Measurements from ENCODE around the gene TRAPPC14.

The TRAPPC14 gene

DNA sequence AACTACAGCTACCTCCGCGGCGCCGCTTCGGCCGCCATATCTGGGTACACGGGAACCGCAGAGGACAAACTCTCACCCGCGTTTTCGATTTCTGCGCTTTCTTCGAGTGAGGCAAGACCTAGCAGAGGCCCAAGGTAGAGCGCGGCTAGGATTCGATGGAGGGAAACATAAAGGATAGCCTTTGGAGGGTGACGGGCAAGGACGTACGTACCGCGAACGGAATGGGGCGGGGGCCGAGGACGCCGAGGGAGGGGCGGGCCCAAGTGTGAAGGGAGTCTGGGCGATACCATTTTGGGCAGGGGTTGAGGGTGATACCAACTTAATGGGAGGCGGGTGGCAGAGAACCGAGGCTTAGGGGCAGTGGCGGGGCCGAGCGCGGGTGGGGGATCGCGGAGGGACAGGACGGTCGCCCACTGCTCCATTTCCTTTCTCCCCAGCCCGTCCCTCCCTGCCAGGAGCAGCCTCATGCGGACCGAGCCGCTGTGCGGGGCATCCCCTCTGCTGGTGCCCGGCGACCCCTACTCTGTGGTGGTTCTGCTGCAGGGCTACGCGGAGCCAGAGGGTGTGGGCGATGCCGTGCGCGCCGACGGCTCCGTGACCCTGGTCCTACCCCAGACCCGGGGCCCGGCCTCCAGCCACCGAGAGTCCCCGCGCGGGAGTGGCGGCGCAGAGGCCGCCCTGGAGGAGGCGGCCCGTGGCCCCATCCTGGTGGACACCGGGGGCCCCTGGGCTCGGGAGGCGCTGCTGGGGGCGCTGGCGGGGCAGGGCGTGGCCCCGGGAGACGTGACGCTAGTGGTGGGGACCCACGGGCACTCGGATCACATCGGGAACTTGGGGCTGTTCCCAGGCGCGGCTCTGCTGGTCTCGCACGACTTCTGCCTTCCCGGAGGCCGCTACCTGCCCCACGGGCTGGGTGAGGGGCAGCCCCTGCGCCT is 31.3 kb downstream of the TRAPPC14 start, which contains the start of gene MBLAC1:
TSS of gene MBLAC1 (plus strand) at position 37 of the 935 bp plus-strand sequence. CDS start at position 466, 429 bp downstream.
- peak within 1 kb of the TSS; percentile 83 for H3K4me2 ChIP-seq
- no peak within 1 kb of the TSS for H3K4me3 ChIP-seq (IDR thresholded peaks at IDR 0.05; ENCODE audit: insufficient read depth, low read depth, low read length)
- TF ChIP-seq, protein P1, sequence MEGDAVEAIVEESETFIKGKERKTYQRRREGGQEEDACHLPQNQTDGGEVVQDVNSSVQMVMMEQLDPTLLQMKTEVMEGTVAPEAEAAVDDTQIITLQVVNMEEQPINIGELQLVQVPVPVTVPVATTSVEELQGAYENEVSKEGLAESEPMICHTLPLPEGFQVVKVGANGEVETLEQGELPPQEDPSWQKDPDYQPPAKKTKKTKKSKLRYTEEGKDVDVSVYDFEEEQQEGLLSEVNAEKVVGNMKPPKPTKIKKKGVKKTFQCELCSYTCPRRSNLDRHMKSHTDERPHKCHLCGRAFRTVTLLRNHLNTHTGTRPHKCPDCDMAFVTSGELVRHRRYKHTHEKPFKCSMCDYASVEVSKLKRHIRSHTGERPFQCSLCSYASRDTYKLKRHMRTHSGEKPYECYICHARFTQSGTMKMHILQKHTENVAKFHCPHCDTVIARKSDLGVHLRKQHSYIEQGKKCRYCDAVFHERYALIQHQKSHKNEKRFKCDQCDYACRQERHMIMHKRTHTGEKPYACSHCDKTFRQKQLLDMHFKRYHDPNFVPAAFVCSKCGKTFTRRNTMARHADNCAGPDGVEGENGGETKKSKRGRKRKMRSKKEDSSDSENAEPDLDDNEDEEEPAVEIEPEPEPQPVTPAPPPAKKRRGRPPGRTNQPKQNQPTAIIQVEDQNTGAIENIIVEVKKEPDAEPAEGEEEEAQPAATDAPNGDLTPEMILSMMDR (conservative IDR thresholded peaks at IDR 0.05; ENCODE audit: low read depth, low read length), result no peak
- H3K4me1 ChIP-seq (ENCODE audit: low read depth, poor library complexity, severe bottlenecking), result peaks cover 46% of the 10 kb centered on the region
- H3K36me3 ChIP-seq (ENCODE audit: insufficient read depth), result no peaks in the 10 kb centered on the region
- H2AFZ ChIP-seq (ENCODE audit: low read depth), result peak within 1 kb of the TSS; percentile 91
- peak within 1 kb of the TSS; percentile 79 for H3K9ac ChIP-seq
- 0 out of 2 replicates have a peak, but pooled peaks cover 6% of the 10 kb centered on the region for H3K79me2 ChIP-seq (ENCODE audit: insufficient read depth, low read depth)
- no peaks in the 10 kb centered on the region for H4K20me1 ChIP-seq (ENCODE audit: insufficient read depth)
- H3K27ac ChIP-seq, result peak within 1 kb of the TSS; percentile 94
- H3K27me3 ChIP-seq (ENCODE audit: insufficient read depth, low read depth), result peaks cover 3% of the 10 kb centered on the region; the same call in 1 of the 2 replicates

DNA sequence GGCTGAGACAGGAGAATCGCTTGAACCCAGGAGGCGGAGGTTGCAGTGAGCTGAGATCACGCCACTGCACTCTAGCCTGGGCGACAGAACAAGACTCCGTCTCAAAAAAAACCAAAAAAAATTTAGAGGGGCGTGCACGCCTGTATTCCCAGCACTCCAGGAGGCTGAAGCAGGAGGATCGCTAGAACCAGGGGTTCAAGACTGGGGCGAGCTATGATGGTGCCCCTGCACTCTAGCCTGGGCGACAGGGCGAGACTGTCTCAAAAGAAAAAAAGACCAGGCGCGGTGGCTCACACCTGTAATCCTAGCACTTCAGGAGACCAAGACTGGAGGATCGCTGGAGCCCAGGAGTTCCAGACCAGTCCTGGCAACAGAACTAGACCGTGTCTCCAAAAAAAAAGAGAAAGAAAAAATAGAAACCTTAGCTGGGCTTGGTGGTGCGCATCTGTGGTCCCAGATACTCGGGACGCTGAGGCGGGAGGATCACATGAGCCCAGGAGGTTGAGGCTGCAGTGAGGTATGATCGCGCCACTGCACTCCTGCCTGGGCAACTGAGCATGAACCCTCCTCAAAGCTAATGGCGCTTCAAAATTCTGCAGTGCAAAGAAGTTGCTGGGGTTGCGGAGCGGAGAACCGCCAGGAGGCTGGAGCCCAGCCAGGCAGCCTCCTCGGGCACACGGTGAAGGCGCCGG is 32.1 kb downstream of the TRAPPC14 start:
- Histone ChIP-seq H2AFZ (ENCODE audit: low read depth) (peak overlapping the region; percentile 91), H3K27ac (peak overlapping the region; percentile 94), H3K9ac (peak overlapping the region; percentile 79), H3K36me3 (ENCODE audit: insufficient read depth) (no peaks in the 10 kb centered on the region), H3K4me1 (ENCODE audit: low read depth, poor library complexity, severe bottlenecking) (peaks cover 42% of the 10 kb centered on the region), H3K27me3 (ENCODE audit: insufficient read depth, low read depth) (no peaks in the 10 kb centered on the region; the same call in 1 of the 2 replicates), H3K4me2 (peak overlapping the region; percentile 83), H4K20me1 (ENCODE audit: insufficient read depth) (no peaks in the 10 kb centered on the region), H3K79me2 (ENCODE audit: insufficient read depth, low read depth) (0 out of 2 replicates have a peak, but pooled peaks cover 6% of the 10 kb centered on the region), H3K4me3 (IDR thresholded peaks at IDR 0.05; ENCODE audit: insufficient read depth, low read depth, low read length) (no peak overlapping the region)
- TF ChIP-seq, protein P1 (conservative IDR thresholded peaks at IDR 0.05; ENCODE audit: low read depth, low read length), result no peak

DNA sequence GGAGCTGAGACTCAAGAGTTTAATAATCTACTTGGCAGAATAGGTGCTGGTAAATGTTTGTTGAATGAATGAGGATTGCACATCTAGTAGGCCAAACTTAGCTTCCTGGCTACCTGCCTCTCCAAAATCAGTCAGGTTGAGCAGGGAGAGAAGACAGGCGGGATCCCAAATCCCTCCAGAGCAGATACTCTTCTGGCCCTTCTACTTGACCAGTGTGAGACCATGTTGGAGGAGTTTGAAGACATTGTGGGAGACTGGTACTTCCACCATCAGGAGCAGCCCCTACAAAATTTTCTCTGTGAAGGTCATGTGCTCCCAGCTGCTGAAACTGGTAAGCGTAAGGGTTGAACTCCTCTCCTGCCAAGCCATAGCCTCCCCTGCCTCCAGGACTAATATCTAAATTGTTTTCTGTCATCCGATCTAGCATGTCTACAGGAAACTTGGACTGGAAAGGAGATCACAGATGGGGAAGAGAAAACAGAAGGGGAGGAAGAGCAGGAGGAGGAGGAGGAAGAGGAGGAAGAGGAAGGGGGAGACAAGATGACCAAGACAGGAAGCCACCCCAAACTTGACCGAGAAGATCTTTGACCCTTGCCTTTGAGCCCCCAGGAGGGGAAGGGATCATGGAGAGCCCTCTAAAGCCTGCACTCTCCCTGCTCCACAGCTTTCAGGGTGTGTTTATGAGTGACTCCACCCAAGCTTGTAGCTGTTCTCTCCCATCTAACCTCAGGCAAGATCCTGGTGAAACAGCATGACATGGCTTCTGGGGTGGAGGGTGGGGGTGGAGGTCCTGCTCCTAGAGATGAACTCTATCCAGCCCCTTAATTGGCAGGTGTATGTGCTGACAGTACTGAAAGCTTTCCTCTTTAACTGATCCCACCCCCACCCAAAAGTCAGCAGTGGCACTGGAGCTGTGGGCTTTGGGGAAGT is 34.0 kb downstream of the TRAPPC14 start:
- TF ChIP-seq, protein P1 (conservative IDR thresholded peaks at IDR 0.05; ENCODE audit: low read depth, low read length), result no peak
- no peak overlapping the region for H2AFZ ChIP-seq (ENCODE audit: low read depth)
- no peak overlapping the region for H3K4me3 ChIP-seq (IDR thresholded peaks at IDR 0.05; ENCODE audit: insufficient read depth, low read depth, low read length)
- no peak overlapping the region for H3K9ac ChIP-seq
- no peaks in the 10 kb centered on the region; the same call in 1 of the 2 replicates for H3K27me3 ChIP-seq (ENCODE audit: insufficient read depth, low read depth)
- H3K4me2 ChIP-seq, result no peak overlapping the region
- H4K20me1 ChIP-seq (ENCODE audit: insufficient read depth), result no peaks in the 10 kb centered on the region
- H3K4me1 ChIP-seq (ENCODE audit: low read depth, poor library complexity, severe bottlenecking), result peaks cover 35% of the 10 kb centered on the region
- H3K79me2 ChIP-seq (ENCODE audit: insufficient read depth, low read depth), result 0 out of 2 replicates have a peak, but pooled peaks cover 6% of the 10 kb centered on the region
- no peak overlapping the region for H3K27ac ChIP-seq
- H3K36me3 ChIP-seq (ENCODE audit: insufficient read depth), result no peaks in the 10 kb centered on the region

- Histone ChIP-seq H3K4me2 (no peak overlapping the region), H3K79me2 (ENCODE audit: insufficient read depth, low read depth) (peaks cover 15% of the 10 kb centered on the region; the same call in 1 of the 2 replicates), H3K9ac (no peak overlapping the region), H2AFZ (ENCODE audit: low read depth) (no peak overlapping the region), H4K20me1 (ENCODE audit: insufficient read depth) (no peaks in the 10 kb centered on the region), H3K4me1 (ENCODE audit: low read depth, poor library complexity, severe bottlenecking) (peaks cover 27% of the 10 kb centered on the region), H3K27me3 (ENCODE audit: insufficient read depth, low read depth) (no peaks in the 10 kb centered on the region), H3K27ac (no peak overlapping the region), H3K36me3 (ENCODE audit: insufficient read depth) (no peaks in the 10 kb centered on the region), H3K4me3 (IDR thresholded peaks at IDR 0.05; ENCODE audit: insufficient read depth, low read depth, low read length) (no peak overlapping the region)
- TF ChIP-seq, protein P1 (conservative IDR thresholded peaks at IDR 0.05; ENCODE audit: low read depth, low read length), result no peak
Measured at GRCh38 chr7:100122568-100122967, 36.0 kb downstream of the TRAPPC14 start.
